M059J (cell line): ENCODE data around the gene CBS. TPM values are rescaled to one million over a fixed set of nuclear protein-coding genes. Genes with fewer than 3 reads are reported as not detected.
"Not testable (repeated sequence)": the region's sequence is repeated elsewhere in the genome, so short reads cannot be mapped to it uniquely, and the experiment has no call there.

ENCODE experiments used
- DNase-seq: peaks from one replicate; pipeline ENCODE4 v3.0.0-alpha.2; 2012; ENCODE audit warnings: low read depth
- total RNA-seq: library from RNA; depleted of rRNA; stranded (reverse); fragments of >200 nt; shearing (Covaris generic); gene quantifications from 2 replicates; pipeline ENCODE4 v1.2.3, GENCODE V29; 2014

The CBS gene
- total RNA-seq, 1 experiment from 2014 or later = 6.3 TPM

GRCh38 chr21:43068065-43068464 is 7.6 kb downstream of the CBS start:
- not testable (repeated sequence) for DNase-seq

GRCh38 chr21:43066690-43067089 is 8.9 kb downstream of the CBS start:
- not testable (repeated sequence) for DNase-seq

GRCh38 chr21:43065991-43066390 is 9.6 kb downstream of the CBS start:
- DNase-seq = not testable (repeated sequence)

GRCh38 chr21:43064265-43064917 is 11.2 kb downstream of the CBS start:
- not testable (repeated sequence) for DNase-seq

- DNase-seq = not testable (repeated sequence)
Observed at GRCh38 chr21:43062955-43063664, 12.5 kb downstream of the CBS start.

GRCh38 chr21:43053112-43053511 is 22.5 kb downstream of the CBS start:
- not testable (repeated sequence) for DNase-seq

- DNase-seq = not testable (repeated sequence)
Observed at GRCh38 chr21:43045876-43046821, 29.5 kb downstream of the CBS start.

- DNase-seq = not testable (repeated sequence)
Observed at GRCh38 chr21:43045165-43045875, 30.3 kb downstream of the CBS start.

- not testable (repeated sequence) for DNase-seq
Observed at GRCh38 chr21:43044547-43044946, 31.1 kb downstream of the CBS start.

GRCh38 chr21:43043291-43043690 is 32.3 kb downstream of the CBS start:
- not testable (repeated sequence) for DNase-seq

- not testable (repeated sequence) for DNase-seq
Observed at GRCh38 chr21:43042169-43042568, 33.5 kb downstream of the CBS start.

GRCh38 chr21:43038659-43039044 is 37.0 kb downstream of the CBS start:
- DNase-seq = not testable (repeated sequence)

- DNase-seq = not testable (repeated sequence)
Observed at GRCh38 chr21:43037918-43038658, 37.5 kb downstream of the CBS start.

GRCh38 chr21:43036889-43037288 is 38.7 kb downstream of the CBS start:
- DNase-seq = not testable (repeated sequence)

- no peak for DNase-seq
Observed at GRCh38 chr21:43034826-43035225, 40.8 kb downstream of the CBS start.

GRCh38 chr21:43034101-43034500 is 41.5 kb downstream of the CBS start:
- DNase-seq = peak; percentile 41

- no peak for DNase-seq
Observed at GRCh38 chr21:43031121-43031619, 44.5 kb downstream of the CBS start.

GRCh38 chr21:43029785-43030184 is 45.9 kb downstream of the CBS start:
- DNase-seq = no peak

GRCh38 chr21:43027846-43028731 is 47.5 kb downstream of the CBS start:
- DNase-seq = no peak
